WTC11 (cell line): ENCODE data around the gene TM4SF1.

ENCODE experiments used
- ARID4B ChIP-seq: sonication (generic); formaldehyde crosslinking; IDR thresholded peaks from 2 replicates; pipeline ENCODE4 v1.8.0; 2023; ENCODE audit warnings: missing genetic modification reagents, mild to moderate bottlenecking, borderline replicate concordance
- CTCF ChIP-seq: fragments of 200-600 bp; IDR thresholded peaks from 2 replicates; pipeline ENCODE4 v1.8.0; 2022; ENCODE audit warnings: antibody characterized with exemption
- FOXK1 ChIP-seq: sonication (generic); formaldehyde crosslinking; IDR thresholded peaks from 2 replicates; pipeline ENCODE4 v1.8.0; 2022; ENCODE audit warnings: mild to moderate bottlenecking, moderate library complexity, missing genetic modification reagents
- FOXP1 ChIP-seq: sonication (generic); formaldehyde crosslinking; IDR thresholded peaks from 2 replicates; pipeline ENCODE4 v1.8.0; 2022; ENCODE audit warnings: missing genetic modification reagents, mild to moderate bottlenecking, moderate library complexity, borderline replicate concordance
- JAZF1 ChIP-seq: fragments of 250-450 bp; sonication (Bioruptor Pico); IDR thresholded peaks from 2 replicates; pipeline ENCODE4 v1.9.0; 2021; ENCODE audit warnings: moderate library complexity, mild to moderate bottlenecking, inconsistent platforms
- JUN ChIP-seq: sonication (generic); formaldehyde crosslinking; IDR thresholded peaks from 2 replicates; pipeline ENCODE4 v1.8.0; 2023; ENCODE audit warnings: mild to moderate bottlenecking, missing genetic modification reagents
- OVOL2 ChIP-seq: fragments of 250-450 bp; sonication (Bioruptor Pico); IDR thresholded peaks from 2 replicates; pipeline ENCODE4 v1.9.0; 2021; ENCODE audit warnings: mild to moderate bottlenecking, borderline replicate concordance
- RELA ChIP-seq: sonication (generic); formaldehyde crosslinking; IDR thresholded peaks from 2 replicates; pipeline ENCODE4 v1.8.1; 2022; ENCODE audit warnings: missing genetic modification reagents, mild to moderate bottlenecking, borderline replicate concordance
- TEAD1 ChIP-seq: sonication (generic); formaldehyde crosslinking; IDR thresholded peaks from 2 replicates; pipeline ENCODE4 v1.8.0; 2022; ENCODE audit warnings: mild to moderate bottlenecking, missing genetic modification reagents
- TEAD4 ChIP-seq: sonication (generic); formaldehyde crosslinking; IDR thresholded peaks from 2 replicates; pipeline ENCODE4 v1.8.0; 2022; ENCODE audit warnings: mild to moderate bottlenecking, missing genetic modification reagents
- USF1 ChIP-seq: sonication (generic); formaldehyde crosslinking; IDR thresholded peaks from 2 replicates; pipeline ENCODE4 v1.8.0; 2022; ENCODE audit warnings: mild to moderate bottlenecking, missing genetic modification reagents
- USF2 ChIP-seq: sonication (generic); formaldehyde crosslinking; IDR thresholded peaks from 2 replicates; pipeline ENCODE4 v1.8.1; 2023; ENCODE audit warnings: mild to moderate bottlenecking, missing genetic modification reagents, moderate library complexity
- ZBTB43 ChIP-seq: sonication (generic); formaldehyde crosslinking; IDR thresholded peaks from 2 replicates; pipeline ENCODE4 v1.8.1; 2023; ENCODE audit warnings: mild to moderate bottlenecking, missing genetic modification reagents
- ZNF138 ChIP-seq: sonication (generic); formaldehyde crosslinking; conservative IDR thresholded peaks from 2 replicates; pipeline ENCODE4 v1.8.1; 2022; ENCODE audit warnings: mild to moderate bottlenecking, moderate library complexity, missing genetic modification reagents

GRCh38 chr3:149397528-149397927 lies 20.1 kb upstream of the TM4SF1 start:
- no peak for TF ChIP-seq CTCF
- no peak for TF ChIP-seq TEAD4
- TF ChIP-seq FOXK1 (CRISPR knock-in tag) = no peak
- no peak for TF ChIP-seq ARID4B (CRISPR knock-in tag)
- TF ChIP-seq ZBTB43 (CRISPR knock-in tag) = no peak
- TF ChIP-seq JAZF1 (CRISPR knock-in tag) = no peak
- TF ChIP-seq OVOL2 (CRISPR knock-in tag) = no peak
- TF ChIP-seq USF1 (CRISPR knock-in tag) = no peak
- TF ChIP-seq USF2 = no peak
- TF ChIP-seq JUN = no peak
- no peak for TF ChIP-seq RELA (CRISPR knock-in tag)
- no peak for TF ChIP-seq TEAD1 (CRISPR knock-in tag)
- no peak for TF ChIP-seq ZNF138 (CRISPR knock-in tag)
- TF ChIP-seq FOXP1 = no peak
